Right lobe of liver (tissue), 6 donors: Measurements from ENCODE around the gene PARD6B. TPM values are rescaled to one million over a fixed set of nuclear protein-coding genes. Genes with fewer than 3 reads are reported as not detected.

ENCODE experiments used
- ATAC-seq, 4 donors: fragments of 200-7000 bp; cut with Tn5 transposase; one replicate each; pipeline ENCODE4 v1.9.1; 2020; ENCODE audit warnings: mild to moderate bottlenecking in 4 of 4, moderate library complexity in 4 of 4
- DNase-seq, 3 donors: peaks; one replicate each; pipeline ENCODE4 v3.0.0-alpha.2; 2020
- H3K27ac ChIP-seq, 3 donors: fragments of 200-600 bp; one replicate each; pipeline ENCODE4 v1.8.0; 2022
- H3K27me3 ChIP-seq, 2 donors: fragments of 200-600 bp; one replicate each; pipeline ENCODE4 v1.8.0; 2022
- H3K36me3 ChIP-seq, 4 donors: fragments of 200-600 bp; sonication (generic) in 1 of 4; one replicate each; pipeline versions ENCODE4 v1.5.1 to v1.8.0; 2017 to 2022; ENCODE audit warnings: control low read depth in 1 of 4
- H3K4me1 ChIP-seq, 4 donors: fragments of 200-600 bp; sonication (generic) in 1 of 4; one replicate each; pipeline versions ENCODE4 v1.5.1 to v1.8.0; 2017 to 2022; ENCODE audit warnings: control low read depth in 1 of 4
- H3K4me3 ChIP-seq, 3 donors: fragments of 200-600 bp; one replicate each; pipeline ENCODE4 v1.8.0; 2022
- H3K9me3 ChIP-seq, 4 donors: fragments of 200-600 bp; sonication (generic) in 1 of 4; one replicate each; pipeline versions ENCODE4 v1.5.1 to v1.8.0; 2017 to 2022; ENCODE audit warnings: control low read depth in 1 of 4
- POLR2A ChIP-seq: fragments of 450-650 bp; IDR thresholded peaks from one replicate; pipeline ENCODE4 v1.6.1; 2017; ENCODE audit warnings: antibody characterized with exemption, mild to moderate bottlenecking
- WGBS: methylation state at CpG from one replicate; pipeline ENCODE4 v1.1.6; 2018; ENCODE audit warnings: low coverage, low lambda C conversion rate; ENCODE audit not compliant: insufficient coverage; ENCODE audit errors: missing lambda C conversion rate; 5-methylcytosine and 5-hydroxymethylcytosine counted together
- intact Hi-C, 2 donors: fragments of 100-400 bp; cut with DNase I; formaldehyde crosslinking; loops; one replicate each; pipeline versions ENCODE4 v1.11.2 to v1.14.1; 2022
- total RNA-seq, 6 experiments: library from RNA; depleted of rRNA in 2 of 6; stranded (reverse); fragments of >200 nt in 2 of 6; fragmentation: NEBNext Ultra II Directional in 3 of 6; extraction: Animal tissue kit (Norgen Biotek cat#: 25700) in 3 of 6; gene quantifications; one replicate each; pipeline versions ENCODE4 v1.1.0 to v1.2.4, GENCODE V29; 2016 to 2023
- TF ChIP-seq, protein P1 (sequence below), 4 donors: fragments of 200-600 bp in 3 of 4; fragments of 450-650 bp in 1 of 4; IDR thresholded peaks; one replicate each; pipeline versions ENCODE4 v1.5.1 to v1.8.0; 2016 to 2022; ENCODE audit warnings: antibody characterized with exemption in 4 of 4, mild to moderate bottlenecking in 2 of 4
- donor health status: DM: no; HTN: yes; CAD: no.
- donor health status: DM: no; HTN: no; CAD: no.
- donor health status: DM: no; HTN: no; CAD: no.
- donor health status: DM: no; HTN: yes; CAD: no.
- donor health status: DM: no; HTN: yes; CAD: no.

Gene PARD6B
- total RNA-seq, 6 experiments from 2014 or later, result 6.6 to 11.1 (median 8.5) TPM

- WGBS, result 22% methylated on average over 4 of the region's 4 CpGs
- Histone ChIP-seq H3K36me3 (no peaks in the 10 kb centered on the region), H3K9me3 (no peaks in the 10 kb centered on the region), H3K27me3 (no peaks in the 10 kb centered on the region), H3K4me1 (peaks cover 0 to 53% (median 19%) of the 10 kb centered on the region in 4 donors), H3K4me3 (no peak overlapping the region), H3K27ac (peak overlapping the region; percentile 17 to 88 (median 44))
- no peak for ATAC-seq
- DNase-seq, result no peak
- intact Hi-C loops, result loop anchor here in 1 of 2 donors (10.0 kb wide), 1 partner anchor 78 kb away; no protein-coding TSS in a partner anchor
- TF ChIP-seq POLR2A, result no peak
- TF ChIP-seq, protein P1, sequence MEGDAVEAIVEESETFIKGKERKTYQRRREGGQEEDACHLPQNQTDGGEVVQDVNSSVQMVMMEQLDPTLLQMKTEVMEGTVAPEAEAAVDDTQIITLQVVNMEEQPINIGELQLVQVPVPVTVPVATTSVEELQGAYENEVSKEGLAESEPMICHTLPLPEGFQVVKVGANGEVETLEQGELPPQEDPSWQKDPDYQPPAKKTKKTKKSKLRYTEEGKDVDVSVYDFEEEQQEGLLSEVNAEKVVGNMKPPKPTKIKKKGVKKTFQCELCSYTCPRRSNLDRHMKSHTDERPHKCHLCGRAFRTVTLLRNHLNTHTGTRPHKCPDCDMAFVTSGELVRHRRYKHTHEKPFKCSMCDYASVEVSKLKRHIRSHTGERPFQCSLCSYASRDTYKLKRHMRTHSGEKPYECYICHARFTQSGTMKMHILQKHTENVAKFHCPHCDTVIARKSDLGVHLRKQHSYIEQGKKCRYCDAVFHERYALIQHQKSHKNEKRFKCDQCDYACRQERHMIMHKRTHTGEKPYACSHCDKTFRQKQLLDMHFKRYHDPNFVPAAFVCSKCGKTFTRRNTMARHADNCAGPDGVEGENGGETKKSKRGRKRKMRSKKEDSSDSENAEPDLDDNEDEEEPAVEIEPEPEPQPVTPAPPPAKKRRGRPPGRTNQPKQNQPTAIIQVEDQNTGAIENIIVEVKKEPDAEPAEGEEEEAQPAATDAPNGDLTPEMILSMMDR (IDR thresholded peaks at IDR 0.05), result no peak
Measured at GRCh38 chr20:50743087-50743486, 11.7 kb downstream of the PARD6B start.

GRCh38 chr20:50744143-50744792 lies 12.9 kb downstream of the PARD6B start:
- peak; percentile 60 to 79 (median 75) for DNase-seq
- H3K27me3 ChIP-seq, result no peaks in the 10 kb centered on the region
- 11% methylated on average over 13 of the region's 15 CpGs for WGBS
- H3K4me1 ChIP-seq, result peaks cover 0 to 57% (median 21%) of the 10 kb centered on the region in 4 donors
- peak; percentile 82 to 90 (median 86) for ATAC-seq
- TF ChIP-seq POLR2A, result no peak
- TF ChIP-seq, protein P1 (IDR thresholded peaks at IDR 0.05), result peak; percentile 19 to 38 (median 28)
- peak overlapping the region in 1 of 3 donors; percentile 23 for H3K4me3 ChIP-seq
- no peaks in the 10 kb centered on the region for H3K9me3 ChIP-seq
- intact Hi-C loops, result loop anchor here in 1 of 2 donors (10.0 kb wide), 1 partner anchor 79 kb away; no protein-coding TSS in a partner anchor
- H3K36me3 ChIP-seq, result no peaks in the 10 kb centered on the region
- H3K27ac ChIP-seq, result peak overlapping the region; percentile 47 to 88 (median 70)

GRCh38 chr20:50745634-50746137 lies 14.3 kb downstream of the PARD6B start:
- intact Hi-C loops, result loop anchor here in 1 of 2 donors (10.0 kb wide), 1 partner anchor 81 kb away; no protein-coding TSS in a partner anchor
- H3K4me1 ChIP-seq, result peaks cover 0 to 59% (median 21%) of the 10 kb centered on the region in 4 donors
- peaks cover 0 to 7% (median 0%) of the 10 kb centered on the region in 4 donors for H3K36me3 ChIP-seq
- no peaks in the 10 kb centered on the region for H3K27me3 ChIP-seq
- H3K9me3 ChIP-seq, result no peaks in the 10 kb centered on the region
- no peak overlapping the region for H3K4me3 ChIP-seq
- peak overlapping the region; percentile 11 to 88 (median 70) for H3K27ac ChIP-seq
- ATAC-seq (no peak), DNase-seq (no peak)
- TF ChIP-seq, protein P1 (IDR thresholded peaks at IDR 0.05), result no peak
- TF ChIP-seq POLR2A, result no peak
- WGBS, result 23% methylated on average over 1 of the region's 2 CpGs

- DNase-seq, result peak in 1 of 3 donors; percentile 61
- H3K36me3 ChIP-seq, result peaks cover 0 to 7% (median 0%) of the 10 kb centered on the region in 4 donors
- TF ChIP-seq, protein P1 (IDR thresholded peaks at IDR 0.05), result no peak
- TF ChIP-seq POLR2A, result no peak
- peak overlapping the region; percentile 11 to 88 (median 70) for H3K27ac ChIP-seq
- WGBS, result 33% methylated on average over 3 of the region's 3 CpGs
- peaks cover 0 to 59% (median 21%) of the 10 kb centered on the region in 4 donors for H3K4me1 ChIP-seq
- H3K9me3 ChIP-seq, result no peaks in the 10 kb centered on the region
- H3K4me3 ChIP-seq, result no peak overlapping the region
- peak; percentile 56 to 66 (median 63) for ATAC-seq
- intact Hi-C loops, result loop anchor here in 1 of 2 donors (10.0 kb wide), 1 partner anchor 82 kb away; no protein-coding TSS in a partner anchor
- no peaks in the 10 kb centered on the region for H3K27me3 ChIP-seq
Measured at GRCh38 chr20:50746138-50746940, 15.0 kb downstream of the PARD6B start.
